Stimulated activated CD4-positive, alpha-beta T cell treated with anti-CD3 and anti-CD28 coated beads, Interleukin-15, amount 100 ng/mL, for 24 hours (primary cell): ENCODE data around the gene ATAD3B.
"Not testable (repeated sequence)": the region's sequence is repeated elsewhere in the genome, so short reads cannot be mapped to it uniquely, and the experiment has no call there.

Experiments used
- DNase-seq: peaks from one replicate; pipeline ENCODE4 v3.0.0-alpha.2; 2020

ATAD3B gene

GRCh38 chr1:1452882-1453281, 18.7 kb upstream of the ATAD3B start:
- no peak for DNase-seq

GRCh38 chr1:1454286-1455056, 17.1 kb upstream of the ATAD3B start:
- DNase-seq = not testable (repeated sequence)

GRCh38 chr1:1455366-1455884, 16.1 kb upstream of the ATAD3B start:
- no peak for DNase-seq

DNA sequence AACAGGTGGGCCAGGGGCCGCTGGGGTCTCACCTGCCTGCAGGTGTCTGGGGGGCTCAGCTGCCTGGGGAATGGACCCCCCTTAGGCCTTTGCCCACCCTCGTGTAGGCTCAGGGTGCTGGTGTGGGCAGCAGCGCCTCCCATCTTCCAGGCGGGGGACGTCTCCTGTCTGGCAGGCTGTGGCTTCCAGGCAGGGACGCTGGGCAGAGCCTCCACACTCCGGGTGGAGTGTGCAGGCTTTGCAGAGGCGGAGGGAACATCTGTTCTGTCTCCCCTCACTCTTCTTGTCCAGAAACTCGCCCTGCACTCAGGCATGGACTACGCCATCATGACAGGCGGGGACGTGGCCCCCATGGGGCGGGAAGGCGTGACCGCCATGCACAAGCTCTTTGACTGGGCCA, 15.6 kb upstream of the ATAD3B start:
- not testable (repeated sequence) for DNase-seq

- DNase-seq = not testable (repeated sequence)
These were observed 14.8 kb upstream of the ATAD3B start for GRCh38 chr1:1456683-1457255.

DNA sequence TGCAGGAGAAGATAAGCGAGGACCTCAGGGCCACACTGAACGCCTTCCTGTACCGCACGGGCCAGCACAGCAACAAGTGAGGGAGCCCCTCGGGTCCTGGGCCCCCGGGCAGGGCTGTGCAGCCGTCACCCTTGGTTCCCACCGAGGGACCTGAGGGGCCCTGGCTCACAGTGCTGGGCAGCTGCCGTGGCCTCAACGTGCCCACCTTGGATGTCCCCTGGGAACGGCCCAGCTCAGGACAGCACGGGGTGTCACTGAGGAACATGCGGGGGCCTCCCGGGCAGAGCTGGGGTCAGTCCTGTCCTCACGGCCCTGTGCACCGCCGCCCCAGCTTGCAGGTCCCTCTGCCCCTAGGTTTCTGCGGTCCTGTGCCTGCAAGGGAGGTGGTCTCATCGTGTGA, 12.4 kb upstream of the ATAD3B start:
- not testable (repeated sequence) for DNase-seq

DNA sequence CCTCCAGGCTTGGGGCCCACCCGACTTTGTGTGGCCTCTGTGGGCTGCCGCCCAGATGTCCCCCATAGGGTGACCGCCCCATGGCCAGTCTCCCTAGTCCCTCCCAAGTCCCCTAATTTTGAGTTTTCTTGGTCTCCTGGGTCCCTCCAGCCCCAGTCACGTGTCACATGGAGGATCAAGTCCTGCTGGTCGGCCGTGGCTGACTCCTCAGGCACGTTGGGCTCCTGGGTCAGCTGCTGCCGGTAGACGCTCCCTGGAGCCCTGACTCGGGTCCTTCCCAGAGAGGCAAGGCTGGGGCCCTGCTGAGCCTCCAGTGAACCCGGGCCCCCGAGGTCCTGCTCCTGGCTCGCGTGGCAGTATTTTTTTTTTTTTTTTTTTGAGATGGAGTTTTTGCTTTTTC, 11.9 kb upstream of the ATAD3B start:
- not testable (repeated sequence) for DNase-seq

DNA sequence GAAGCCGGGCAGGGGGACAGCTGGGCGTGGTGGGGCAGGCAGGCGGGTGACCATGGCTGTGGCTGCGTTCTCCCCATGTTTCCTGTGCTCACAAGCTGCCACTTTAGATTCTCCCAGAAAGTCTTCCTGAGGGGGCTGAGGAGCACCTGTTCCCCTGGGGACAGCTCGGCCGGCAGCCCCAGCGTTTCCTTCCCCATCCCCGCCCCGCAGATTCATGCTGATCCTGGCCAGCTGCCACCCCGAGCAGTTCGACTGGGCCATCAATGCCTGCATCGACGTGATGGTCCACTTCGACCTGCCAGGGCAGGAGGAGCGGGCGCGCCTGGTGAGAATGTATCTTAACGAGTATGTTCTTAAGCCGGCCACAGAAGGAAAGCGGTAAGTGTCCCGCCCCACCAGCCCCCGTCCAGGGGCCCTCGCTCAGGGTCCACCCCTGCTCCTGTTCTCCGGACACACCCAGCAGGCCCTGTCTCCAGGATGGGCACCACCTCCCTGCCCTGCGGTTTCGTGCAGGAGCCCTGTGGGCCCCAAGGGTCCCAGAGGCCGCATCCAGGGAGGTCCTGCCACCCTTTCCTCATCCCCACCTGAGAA, 10.9 kb upstream of the ATAD3B start:
- no peak for DNase-seq

- no peak for DNase-seq
These were observed 9.7 kb upstream of the ATAD3B start for GRCh38 chr1:1461721-1462317.

DNA sequence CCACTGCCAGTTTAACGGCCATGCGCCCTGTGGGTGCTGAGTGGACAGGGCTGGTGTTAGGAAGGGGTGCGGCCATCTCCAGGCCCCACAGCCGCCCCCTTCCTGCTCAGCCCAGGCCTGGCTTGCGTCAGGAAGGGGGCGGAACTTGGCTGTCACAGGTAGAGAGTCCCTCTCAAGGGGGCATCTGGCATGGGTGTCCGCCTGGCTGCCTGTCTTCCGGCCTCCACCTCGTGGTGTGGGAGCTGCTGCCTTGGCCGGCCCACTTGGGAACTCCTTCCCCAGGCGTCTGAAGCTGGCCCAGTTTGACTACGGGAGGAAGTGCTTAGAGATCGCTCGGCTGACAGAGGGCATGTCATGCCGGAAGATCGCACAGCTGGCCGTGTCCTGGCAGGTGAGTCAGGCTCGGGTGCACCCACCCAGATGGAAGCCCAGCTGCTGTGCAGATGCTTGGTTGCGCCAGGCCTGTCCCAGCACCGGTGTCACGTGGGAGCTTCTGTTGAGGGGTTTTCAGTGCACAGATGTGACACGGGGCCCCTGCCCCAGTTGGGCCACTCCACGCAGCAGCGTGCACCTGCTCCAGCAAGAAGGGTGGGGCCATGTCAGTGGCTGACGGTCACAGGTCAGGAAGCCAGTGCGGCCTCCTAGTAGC, 9.1 kb upstream of the ATAD3B start:
- DNase-seq = peak; percentile 32

DNA sequence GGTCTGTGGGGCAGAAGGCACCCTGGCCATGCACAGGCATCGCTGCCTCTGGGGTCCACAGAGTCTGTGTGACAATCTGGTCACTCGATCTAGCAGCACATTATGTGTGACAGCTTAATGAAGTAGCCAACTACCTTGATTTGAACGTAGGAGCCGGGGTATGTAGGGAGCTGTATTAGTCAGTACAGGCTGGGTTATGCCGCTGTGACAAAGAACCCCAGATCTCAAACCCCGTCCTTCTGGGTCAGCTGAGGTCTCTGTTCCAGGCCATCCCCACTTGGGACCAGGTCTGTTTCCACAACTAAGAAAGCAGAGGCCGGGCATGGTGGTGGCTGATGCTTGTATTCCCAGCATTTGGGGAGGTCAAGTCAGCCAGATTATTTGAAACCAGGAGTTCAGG, 8.3 kb upstream of the ATAD3B start:
- no peak for DNase-seq

DNA sequence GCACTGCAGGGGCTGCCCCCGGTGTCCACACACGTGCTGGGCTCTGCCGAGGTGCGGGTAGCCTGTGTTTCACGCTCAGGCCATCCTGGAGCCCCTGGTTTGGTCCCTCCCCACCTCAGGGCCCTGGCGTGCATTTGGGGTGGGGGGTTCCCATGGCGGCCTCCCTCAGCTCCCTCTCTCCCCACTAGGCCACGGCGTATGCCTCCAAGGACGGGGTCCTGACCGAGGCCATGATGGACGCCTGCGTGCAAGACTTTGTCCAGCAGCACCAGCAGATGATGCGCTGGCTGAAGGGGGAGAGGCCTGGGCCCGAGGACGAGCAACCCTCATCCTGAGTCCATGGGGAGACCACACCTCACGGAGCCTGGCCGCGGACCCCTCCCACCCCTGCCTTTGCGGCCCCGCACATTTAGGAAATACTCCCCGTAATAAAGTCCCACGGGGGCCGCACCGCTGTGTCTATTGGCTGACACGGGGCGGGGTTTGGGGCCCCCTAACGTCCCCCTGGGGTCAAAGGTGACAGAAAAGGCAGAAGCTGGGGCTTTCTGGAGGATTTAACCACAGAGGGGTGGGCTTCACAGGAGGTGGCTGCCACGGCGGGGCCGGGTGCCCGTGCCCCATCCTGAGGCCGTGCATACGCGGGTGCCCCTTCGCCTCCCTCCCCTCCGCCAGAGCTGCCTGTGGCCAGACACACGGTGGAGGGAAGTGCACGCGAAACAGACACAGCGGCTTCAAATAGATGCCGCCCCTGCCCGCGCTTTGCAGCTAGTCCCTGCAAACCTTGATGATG, 3.2 kb upstream of the ATAD3B start:
- not testable (repeated sequence) for DNase-seq

DNA sequence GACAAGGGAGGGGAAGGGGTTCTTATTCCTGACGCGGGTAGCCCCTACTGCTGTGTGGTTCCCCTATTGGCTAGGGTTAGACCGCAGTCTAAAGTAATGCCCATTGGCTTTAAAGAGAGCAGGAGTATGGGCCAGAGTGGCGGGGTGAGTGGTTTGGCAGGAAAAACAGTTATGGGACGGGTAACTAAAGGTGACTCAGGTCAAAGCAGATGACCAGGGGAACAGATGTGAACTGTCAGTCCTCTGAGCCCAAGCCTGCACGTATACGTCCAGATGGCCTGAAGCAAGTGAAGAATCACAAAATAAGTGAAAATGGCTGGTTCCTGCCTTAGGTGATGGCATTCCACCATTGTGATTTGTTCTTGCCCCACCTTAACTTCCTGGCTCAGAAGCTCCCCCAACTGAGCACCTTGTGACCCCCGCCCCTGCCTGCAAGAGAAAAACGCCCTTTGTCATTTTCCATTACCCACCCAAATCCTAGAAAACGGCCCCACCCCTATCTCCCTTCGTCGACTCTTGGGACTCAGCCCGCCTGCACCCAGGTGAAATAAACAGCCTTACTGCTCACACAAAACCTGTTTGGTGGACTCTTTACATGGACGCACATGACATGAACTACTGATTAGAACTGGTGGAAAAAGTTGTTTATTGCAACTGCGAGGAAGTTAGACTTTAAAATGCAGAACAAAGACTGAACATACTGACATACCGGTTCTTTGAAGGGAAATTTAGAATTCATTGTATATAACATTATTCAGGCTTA, 758 bp upstream of the ATAD3B start:
- DNase-seq = peak; percentile 34

DNA sequence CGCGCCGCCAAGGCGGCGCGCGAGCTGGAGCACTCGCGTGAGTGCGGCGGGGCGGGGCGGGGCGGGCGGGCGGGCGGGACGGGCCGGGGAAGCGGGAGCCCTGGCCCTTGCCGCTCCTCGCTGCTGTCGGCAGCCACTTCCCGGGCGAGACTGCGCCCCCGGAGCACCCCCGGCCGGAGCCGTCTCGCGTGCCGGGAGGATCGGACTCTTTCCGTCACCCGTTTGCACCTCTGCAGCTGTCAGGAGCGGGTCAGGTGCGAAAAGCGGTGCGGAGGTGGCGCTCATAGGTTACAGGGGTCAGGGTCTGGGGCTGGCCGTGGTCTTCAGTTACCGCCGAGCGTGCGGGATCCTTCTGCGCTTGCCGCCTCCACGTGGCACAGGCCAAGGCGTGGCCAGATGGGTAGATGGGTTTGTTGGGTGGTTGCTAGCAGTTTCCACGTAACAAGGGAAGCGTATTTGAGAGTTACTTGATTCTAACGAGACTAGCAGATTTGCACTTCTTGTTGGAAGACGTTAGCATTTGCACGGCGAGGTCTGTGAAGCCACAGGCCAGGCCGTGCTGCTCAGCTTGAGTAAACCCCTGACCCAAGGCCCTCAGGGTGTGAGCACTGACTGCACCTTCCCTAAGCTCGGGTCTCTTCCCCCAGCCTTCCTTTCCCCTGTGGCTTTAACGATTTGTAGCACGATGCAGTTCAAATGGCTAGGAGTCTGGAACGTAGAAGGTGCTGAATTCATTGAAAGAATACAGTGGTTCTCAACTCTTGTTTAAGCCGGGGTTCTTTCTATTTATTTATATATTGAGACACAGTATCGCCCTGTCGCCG, 700 bp downstream of the ATAD3B start:
- peak; percentile 28 for DNase-seq

DNA sequence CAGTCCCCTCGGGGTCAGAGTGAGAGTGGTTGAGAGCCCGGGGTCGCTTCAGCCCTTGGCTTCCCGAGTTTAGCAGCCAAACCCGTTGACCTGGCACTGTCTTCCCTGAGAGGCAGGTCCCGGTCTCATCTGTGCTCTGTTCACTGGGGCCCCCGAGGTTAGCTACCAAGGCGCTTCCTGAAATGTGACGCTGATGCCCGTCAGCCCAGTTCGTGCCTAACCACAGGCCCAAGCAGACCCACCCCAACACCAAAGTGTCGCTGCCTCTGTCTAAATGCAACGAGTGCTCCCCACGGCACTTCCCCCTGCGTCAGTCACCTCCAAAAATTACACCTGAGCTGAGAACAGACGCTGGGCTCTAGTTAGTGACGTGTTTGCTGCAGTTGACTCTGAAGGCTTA, 4.4 kb downstream of the ATAD3B start:
- not testable (repeated sequence) for DNase-seq

- DNase-seq = no peak
These were observed 5.6 kb downstream of the ATAD3B start for GRCh38 chr1:1477206-1477605.

- no peak for DNase-seq
These were observed 8.3 kb downstream of the ATAD3B start for GRCh38 chr1:1479547-1480487.

DNA sequence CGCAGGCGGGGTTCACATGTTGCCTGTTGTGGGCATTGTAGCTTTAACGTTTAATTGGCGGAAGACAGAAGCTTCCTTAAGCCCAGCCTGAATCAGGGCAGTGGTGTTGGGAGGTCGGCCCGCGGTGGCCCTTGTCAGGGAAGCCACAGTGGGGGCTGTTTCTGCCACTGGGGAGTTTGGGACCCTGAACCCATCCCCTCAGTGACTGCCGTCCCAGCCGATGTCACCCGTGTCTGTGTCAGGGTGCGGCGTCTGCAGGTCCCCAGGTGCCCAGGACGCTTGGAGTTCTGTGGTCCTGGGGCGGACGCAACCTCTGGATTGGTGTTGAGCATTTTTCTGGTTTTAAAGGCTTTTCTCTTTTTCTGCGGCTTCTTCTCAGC, 8.9 kb downstream of the ATAD3B start:
- not testable (repeated sequence) for DNase-seq

DNA sequence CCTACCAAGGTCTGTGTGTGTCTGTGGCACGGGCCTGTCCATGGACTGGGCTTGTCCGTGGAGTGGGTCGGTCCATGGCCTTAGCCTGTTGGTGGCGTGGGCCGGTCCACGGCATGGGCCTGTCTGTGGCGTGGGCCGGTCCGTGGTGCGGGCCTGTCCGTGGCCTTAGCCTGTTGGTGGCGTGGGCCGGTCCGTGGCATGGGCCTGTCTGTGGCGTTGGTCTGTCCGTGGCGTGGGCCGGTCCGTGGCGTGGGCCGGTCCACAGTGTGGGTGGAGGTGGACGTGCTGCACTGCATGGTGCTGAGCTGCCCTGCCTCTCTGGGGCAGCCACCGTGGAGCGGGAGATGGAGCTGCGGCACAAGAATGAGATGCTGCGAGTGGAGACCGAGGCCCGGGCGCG, 10.2 kb downstream of the ATAD3B start:
- not testable (repeated sequence) for DNase-seq
